K562 (cell line): Measurements from ENCODE around the gene MTMR3. TPM values are rescaled to one million over a fixed set of nuclear protein-coding genes. Genes with fewer than 3 reads are reported as not detected.

ENCODE experiments used
- ATAC-seq: fragments of 200-7000 bp; cut with Tn5 transposase; 3 replicates; pipeline ENCODE4 v1.9.1; 2020; ENCODE audit warnings: moderate library complexity
- BruUV-seq: library from RNA; stranded (reverse); fragments of 400-500 nt; replicated peaks from 2 replicates; lab custom pipeline; 2021; lab: Mats Ljungman, UMichigan
- CTCF ChIA-PET: fragments of 300-600 bp; formaldehyde crosslinking; extraction: SDS; loops from one replicate; lab custom pipeline; 2021; ENCODE audit warnings: low intra/inter-chr PET ratio; lab: Yijun Ruan, JAX
- POLR2A ChIA-PET: fragments of 300-600, 350-650 bp; sonication (Branson Sonifier 250); formaldehyde crosslinking; extraction: SDS; loops from one replicate; lab custom pipeline; 2021; ENCODE audit warnings: antibody characterized with exemption, inconsistent platforms; lab: Yijun Ruan, JAX
- DNase-seq, 4 experiments: peaks; one replicate each; pipeline versions ENCODE4 v3.0.0 to v3.0.0-alpha.2; 2011 to 2018; ENCODE audit warnings: low spot score in 3 of 4, mixed read lengths in 3 of 4; ENCODE audit errors: extremely low read depth in 1 of 4
- FAIRE-seq: peaks from 2 replicates; lab custom pipeline; 2011; peaks lifted over from hg19 to GRCh38; lab: Jason Lieb, UNC
- H2AFZ ChIP-seq: 2 replicates; pipeline ENCODE4 v1.6.0; 2011; ENCODE audit warnings: low read depth, low read length, control low read depth, inconsistent platforms
- H3K27ac ChIP-seq: fragments of 200-600 bp; 3 replicates; pipeline ENCODE4 v1.8.0; 2011; ENCODE audit warnings: low read depth, mild to moderate bottlenecking, control low read depth, inconsistent platforms, low read length, moderate library complexity, mixed read lengths; ENCODE audit errors: extremely low read depth
- H3K27me3 ChIP-seq, 2 experiments: fragments of 300-600 bp in 1 of 2; 2 replicates in 1 of 2; 3 replicates in 1 of 2; pipeline versions ENCODE4 v1.6.0 to v1.8.0; 2011; ENCODE audit warnings: inconsistent platforms in 2 of 2, low read length in 2 of 2, mild to moderate bottlenecking in 1 of 2, mixed read lengths in 1 of 2, moderate library complexity in 1 of 2; ENCODE audit not compliant: control insufficient read depth in 2 of 2, insufficient read depth in 2 of 2
- H3K36me3 ChIP-seq: fragments of 300-600 bp; 3 replicates; pipeline ENCODE4 v1.8.0; 2011; ENCODE audit warnings: mild to moderate bottlenecking, low read length, inconsistent platforms; ENCODE audit not compliant: control insufficient read depth, insufficient read depth
- H3K4me1 ChIP-seq, 2 experiments: fragments of 200-600 bp in 1 of 2; replicated peaks in 1 of 2; 2 replicates in 1 of 2; 3 replicates in 1 of 2; pipeline versions ENCODE4 v1.5.1 to v1.8.0; 2011; ENCODE audit warnings: inconsistent platforms in 2 of 2, low read length in 2 of 2, mild to moderate bottlenecking in 1 of 2, mixed read lengths in 1 of 2, moderate library complexity in 1 of 2; ENCODE audit not compliant: control insufficient read depth in 2 of 2, insufficient read depth in 2 of 2
- H3K4me2 ChIP-seq: 2 replicates; pipeline ENCODE4 v1.6.1; 2011; ENCODE audit warnings: low read length, control low read depth, inconsistent platforms, mixed read lengths; ENCODE audit not compliant: insufficient read depth
- H3K4me3 ChIP-seq: fragments of 200-600 bp; sonication (generic), shearing (Covaris generic); 2 replicates; pipeline ENCODE4 v1.5.1; 2016; ENCODE audit warnings: control low read depth, inconsistent platforms
- H3K79me2 ChIP-seq: fragments of 200-600 bp; 3 replicates; pipeline ENCODE4 v1.8.0; 2011; ENCODE audit warnings: low read length, inconsistent platforms; ENCODE audit not compliant: control insufficient read depth, insufficient read depth
- H3K9ac ChIP-seq, 2 experiments: 2 replicates each; pipeline versions ENCODE4 v1.6.0 to v1.6.1; 2011; ENCODE audit warnings: low read depth in 2 of 2, low read length in 2 of 2, control low read depth in 1 of 2, inconsistent platforms in 1 of 2, mild to moderate bottlenecking in 1 of 2, mixed read lengths in 1 of 2; ENCODE audit not compliant: insufficient read depth in 1 of 2
- H3K9me1 ChIP-seq: one replicate; pipeline ENCODE4 v1.6.0; 2011; ENCODE audit warnings: inconsistent platforms, mild to moderate bottlenecking, low read length, moderate library complexity; ENCODE audit not compliant: control insufficient read depth, insufficient read depth
- H3K9me3 ChIP-seq: replicated peaks from 2 replicates; pipeline ENCODE4 v1.5.1; 2011; ENCODE audit warnings: low read depth, low read length, inconsistent platforms; ENCODE audit not compliant: control insufficient read depth, insufficient read depth
- H4K20me1 ChIP-seq: replicated peaks from 2 replicates; pipeline ENCODE4 v1.6.1; 2011; ENCODE audit warnings: low read length, inconsistent platforms, mixed read lengths; ENCODE audit not compliant: control insufficient read depth, insufficient read depth
- ARID4B ChIP-seq: sonication (generic); formaldehyde crosslinking; IDR thresholded peaks from 2 replicates; pipeline ENCODE4 v1.8.0; 2022; ENCODE audit warnings: mild to moderate bottlenecking, missing genetic modification reagents
- CREB1 ChIP-seq, 2 experiments: sonication (generic) in 1 of 2; formaldehyde crosslinking in 1 of 2; IDR thresholded peaks; 2 replicates each; pipeline versions ENCODE4 v1.6.1 to v1.8.0; 2012 to 2022; ENCODE audit warnings: inconsistent platforms in 1 of 2, mild to moderate bottlenecking in 1 of 2, missing genetic modification reagents in 1 of 2, moderate library complexity in 1 of 2
- DLX4 ChIP-seq: fragments of 250-450 bp; sonication (Bioruptor Pico); IDR thresholded peaks from 2 replicates; pipeline ENCODE4 v1.6.1; 2021; ENCODE audit warnings: mild to moderate bottlenecking
- NCOA2 ChIP-seq, 2 experiments: fragments of 450-650 bp; IDR thresholded peaks; 2 replicates each; pipeline ENCODE4 v1.6.1; 2018; ENCODE audit warnings: mild to moderate bottlenecking in 2 of 2, moderate library complexity in 1 of 2; ENCODE audit not compliant: partially characterized antibody in 2 of 2
- NCOR1 ChIP-seq: fragments of 450-650 bp; IDR thresholded peaks from 2 replicates; pipeline ENCODE4 v1.6.1; 2016; ENCODE audit warnings: mild to moderate bottlenecking, moderate library complexity
- NR4A1 ChIP-seq, 2 experiments: fragments of 250-450 bp in 1 of 2; fragments of 450-650 bp in 1 of 2; sonication (Bioruptor Pico) in 1 of 2; IDR thresholded peaks; 2 replicates each; pipeline versions ENCODE4 v1.4.0 to v1.6.1; 2016 to 2020; ENCODE audit warnings: mild to moderate bottlenecking in 2 of 2, missing compliant biosample characterization in 1 of 2, missing genetic modification characterization in 1 of 2, moderate library complexity in 1 of 2
- PURB ChIP-seq: sonication (generic); formaldehyde crosslinking; IDR thresholded peaks from 2 replicates; pipeline ENCODE4 v1.9.0; 2021; ENCODE audit warnings: low read depth, mild to moderate bottlenecking, missing genetic modification reagents
- PYGO2 ChIP-seq: fragments of 450-650 bp; IDR thresholded peaks from 2 replicates; pipeline ENCODE4 v1.6.1; 2016; ENCODE audit warnings: mild to moderate bottlenecking, missing genetic modification characterization, moderate library complexity, missing compliant biosample characterization
- ZFX ChIP-seq: sonication (generic); formaldehyde crosslinking; IDR thresholded peaks from 2 replicates; pipeline ENCODE4 v1.8.0; 2022; ENCODE audit warnings: mild to moderate bottlenecking, missing genetic modification reagents, moderate library complexity
- ZNF134 ChIP-seq: fragments of 250-450 bp; sonication (Bioruptor Pico); conservative IDR thresholded peaks from 2 replicates; pipeline ENCODE4 v1.4.0; 2020
- WGBS: fragments of 100-300 bp; shearing (Covaris generic); methylation state at CpG from one replicate; pipeline ENCODE4 v1.1.6; 2016; ENCODE audit warnings: low coverage, mixed read lengths; ENCODE audit not compliant: insufficient coverage; ENCODE audit errors: missing lambda C conversion rate; 5-methylcytosine and 5-hydroxymethylcytosine counted together
- in situ Hi-C: fragments of 300-500 bp; cut with MboI; formaldehyde crosslinking; loops from 4 replicates; pipeline ENCODE4 v1.15.0; 2018; ENCODE audit warnings: inconsistent platforms, mixed read lengths
- intact Hi-C: fragments of 100-400 bp; cut with micrococcal nuclease; formaldehyde crosslinking; loops from 2 replicates; pipeline ENCODE4 v1.14.2; 2022
- polyA plus RNA-seq, 8 experiments: library from polyadenylated mRNA; depleted of rRNA in 4 of 8; stranded (reverse) in 5 of 8; unstranded in 3 of 8; fragments of >200 nt; fragmentation: Nextera tagmentation in 2 of 8; fragmentation: Illumina TruSeq in 1 of 8; extraction: Ambion mirVana in 2 of 8; extraction: Trizol in 1 of 8; gene quantifications; 2 replicates each; pipeline versions ENCODE4 v1.2.1 to v1.2.3, GENCODE V29; 2011 to 2014; ENCODE audit warnings: inconsistent platforms in 1 of 8, missing spikeins in 1 of 8
- total RNA-seq, 7 experiments: library from RNA; depleted of rRNA in 6 of 7; stranded (reverse); fragments of >200 nt in 6 of 7; fragmentation: Illumina TruSeq in 2 of 7; extraction: Trizol in 2 of 7; gene quantifications; 2 replicates each; pipeline versions ENCODE4 v1.2.1 to v1.2.3, GENCODE V29; 2011 to 2021; ENCODE audit warnings: low replicate concordance in 1 of 7

Gene MTMR3
- total and polyA plus RNA-seq, 9 of the 15 experiments (the other 6 are each of a cell fraction or from before 2014, with no cell fraction given), result 1.6 to 13.7 (median 7.9) TPM

GRCh38 chr22:29872144-29872893 lies 10.7 kb upstream of the MTMR3 start:
- 46% methylated on average over 3 of the region's 3 CpGs for WGBS
- Histone ChIP-seq H3K9ac (no peak overlapping the region; a peak in 1 of 4 replicates), H3K4me1 (peaks cover 0 to 3% of the 10 kb centered on the region in 2 experiments; a peak in 2 of 5 replicates), H4K20me1 (no peaks in the 10 kb centered on the region), H3K9me3 (no peaks in the 10 kb centered on the region), H3K27me3 (no peaks in the 10 kb centered on the region), H3K27ac (no peak overlapping the region), H3K36me3 (no peaks in the 10 kb centered on the region), H3K79me2 (no peaks in the 10 kb centered on the region), H3K4me3 (no peak overlapping the region), H3K4me2 (no peak overlapping the region; the same call in 1 of the 2 replicates), H3K9me1 (no peaks in the 10 kb centered on the region), H2AFZ (no peak overlapping the region)
- ChIA-PET POLR2A (interaction anchor here (0.6 to 0.9 kb wide), 4 partner anchors 10 to 182 kb away, joined by 3 read pairs; no protein-coding TSS in a partner anchor), CTCF (no interaction called here)
- FAIRE-seq (no peak), ATAC-seq (peak; percentile 65), DNase-seq (no peak)
- intact Hi-C loops, result no loop called here
- BruUV-seq, result no TSS peak
- in situ Hi-C loops, result no loop called here
- TF ChIP-seq CREB1 (IDR thresholded peaks at IDR 0.05), result no peak
- no peak for TF ChIP-seq CREB1 (CRISPR knock-in tag; IDR thresholded peaks at IDR 0.05)
- no peak for TF ChIP-seq ZNF134
- no peak for TF ChIP-seq PURB (CRISPR knock-in tag)
- TF ChIP-seq ZFX (CRISPR knock-in tag), result no peak
- no peak for TF ChIP-seq NCOR1
- TF ChIP-seq PYGO2 (tag), result no peak
- TF ChIP-seq ARID4B (CRISPR knock-in tag), result no peak
- TF ChIP-seq DLX4, result no peak
- TF ChIP-seq NR4A1 (CRISPR knock-in tag; IDR thresholded peaks at IDR 0.05), result no peak
- TF ChIP-seq NR4A1 (tag; IDR thresholded peaks at IDR 0.05), result no peak
- TF ChIP-seq NCOA2 (IDR thresholded peaks at IDR 0.05; ENCODE audit: partially characterized antibody in 2 of 2), result no peak
